ENCODE measurements around the gene MBP.

MBP gene

DNA sequence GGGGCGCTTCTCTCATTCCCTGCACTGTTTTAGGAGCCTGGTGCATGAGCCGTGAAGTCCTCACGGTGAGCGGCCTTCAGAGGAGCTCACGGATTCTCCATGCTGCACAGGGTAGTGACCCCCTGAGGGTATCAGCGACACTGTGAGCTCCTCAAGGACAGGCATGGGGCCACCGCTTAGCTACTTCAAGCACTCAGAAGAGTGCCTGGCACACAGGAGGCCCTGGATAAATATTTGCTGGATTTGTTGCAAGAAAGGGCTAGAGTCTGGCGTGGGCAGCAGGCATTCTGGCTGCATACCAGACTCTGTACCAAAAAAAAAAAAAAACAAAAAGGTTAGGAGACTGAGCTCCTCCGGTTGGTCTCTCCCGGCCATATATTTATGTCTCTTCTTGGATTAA, 5.7 kb upstream of the MBP start:
- H3K27ac ChIP-seq = peak overlapping the region; percentile 54
- TF ChIP-seq CTCF (conservative IDR thresholded peaks at IDR 0.05) = no peak
- no peak for TF ChIP-seq ZFX (IDR thresholded peaks at IDR 0.05)

DNA sequence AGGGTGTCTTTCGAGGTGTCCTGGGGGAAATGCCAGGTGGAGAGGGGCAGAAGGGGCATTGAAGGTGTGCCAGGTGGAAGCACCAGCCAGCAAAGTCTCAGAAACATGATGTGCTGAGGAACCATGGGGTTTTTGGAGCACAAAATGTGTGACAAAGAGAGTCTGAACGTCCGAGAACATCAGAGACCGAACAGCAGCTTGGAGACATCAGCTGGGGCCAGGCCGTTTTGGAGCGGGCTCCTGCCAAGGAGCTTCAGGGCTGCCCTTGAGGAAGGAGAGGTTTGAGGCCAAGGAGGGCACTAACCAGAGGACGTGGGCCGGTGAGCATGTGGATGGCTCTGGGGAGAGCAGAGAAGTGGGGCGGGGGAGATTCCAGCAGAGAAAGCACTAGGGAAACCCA, 5.3 kb upstream of the MBP start:
- no peak for TF ChIP-seq CTCF (conservative IDR thresholded peaks at IDR 0.05)
- TF ChIP-seq ZFX (IDR thresholded peaks at IDR 0.05) = no peak
- H3K27ac ChIP-seq = peak overlapping the region; percentile 54

DNA sequence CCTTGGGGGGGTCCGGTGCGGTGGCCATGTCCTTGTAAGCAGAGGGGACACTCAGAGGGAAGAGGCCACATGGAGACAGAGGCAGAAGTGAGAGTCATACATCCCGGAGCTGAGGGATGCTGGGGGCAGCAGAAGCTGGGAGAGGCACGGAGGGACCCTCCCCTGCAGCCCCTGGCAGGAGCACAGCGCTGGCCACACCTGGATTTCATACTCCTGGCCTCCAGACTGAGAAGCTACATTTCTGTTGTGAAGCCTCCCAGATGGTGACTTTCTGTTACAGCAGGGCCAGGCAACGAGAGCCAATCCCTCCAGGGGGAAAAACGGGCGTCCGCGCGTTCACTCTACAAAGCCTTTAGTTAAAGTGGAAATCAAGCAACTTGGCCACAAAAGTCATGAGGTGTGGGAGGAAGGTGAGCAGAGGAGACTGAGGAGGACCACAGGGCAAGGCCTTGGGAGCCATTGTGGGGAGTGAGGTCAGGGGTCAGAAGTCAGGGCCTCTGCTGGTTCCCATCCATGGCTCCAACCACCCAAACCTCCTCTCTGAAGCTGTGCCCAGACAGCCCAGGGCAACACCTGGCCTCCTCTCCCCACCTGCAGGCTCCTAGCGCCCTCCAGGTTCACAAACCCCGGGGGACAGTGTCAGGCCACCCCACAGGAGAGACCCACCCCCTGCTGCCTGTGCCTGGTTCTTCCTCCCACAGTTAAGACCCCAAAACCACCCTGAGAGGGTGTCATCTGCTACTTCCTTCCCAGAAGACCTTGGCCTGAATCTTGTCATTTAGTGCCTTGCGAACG, 4.5 kb upstream of the MBP start:
- peak overlapping the region; percentile 54; the same call in 1 of the 2 replicates for H3K27ac ChIP-seq
- no peak for TF ChIP-seq ZFX (IDR thresholded peaks at IDR 0.05)
- no peak for TF ChIP-seq CTCF (conservative IDR thresholded peaks at IDR 0.05)

DNA sequence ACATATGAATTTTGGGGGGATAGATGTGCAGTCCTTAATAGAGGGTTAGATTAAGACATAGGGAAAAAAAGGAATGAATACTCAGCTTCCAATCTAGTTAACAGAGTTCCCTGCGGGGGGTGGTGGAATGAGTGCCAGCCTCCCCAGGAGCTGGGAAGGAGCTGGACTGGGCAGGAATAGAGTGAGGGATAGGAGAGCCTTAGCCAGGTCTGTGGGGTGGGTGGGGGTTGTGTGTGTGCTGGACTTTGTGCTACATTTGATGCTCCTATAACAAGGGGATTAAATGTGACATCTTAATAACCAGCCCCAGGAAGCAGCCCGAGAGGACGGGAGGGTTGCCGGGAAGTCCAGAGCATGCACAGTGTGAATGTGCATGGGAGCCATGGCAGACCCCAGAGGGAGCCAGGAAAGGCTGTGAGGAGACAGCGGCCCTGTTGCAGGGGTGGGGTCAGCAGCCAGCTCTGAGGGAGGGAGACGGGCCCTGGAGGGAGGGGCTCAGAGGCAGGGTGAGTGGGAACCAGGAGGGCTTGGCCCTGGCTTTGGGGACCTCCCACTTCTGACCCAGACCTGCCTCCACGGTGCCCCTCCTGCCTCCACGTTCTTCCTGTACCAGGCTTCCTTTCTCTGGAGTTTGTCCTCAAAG, 3.6 kb upstream of the MBP start:
- no peak for TF ChIP-seq ZFX (IDR thresholded peaks at IDR 0.05)
- TF ChIP-seq CTCF (conservative IDR thresholded peaks at IDR 0.05) = no peak
- H3K27ac ChIP-seq = no peak overlapping the region

GRCh38 chr18:77135339-77136075, 2.9 kb upstream of the MBP start:
- no peak overlapping the region for H3K27ac ChIP-seq
- TF ChIP-seq CTCF (conservative IDR thresholded peaks at IDR 0.05) (no peak), ZFX (IDR thresholded peaks at IDR 0.05) (no peak)

- TF ChIP-seq CTCF (conservative IDR thresholded peaks at IDR 0.05) (no peak), ZFX (IDR thresholded peaks at IDR 0.05) (no peak)
- H3K27ac ChIP-seq = no peak overlapping the region
Observed at GRCh38 chr18:77134611-77135010, 2.0 kb upstream of the MBP start.

All from C4-2B (cell line).